AG08396 (cell line): ENCODE results near the gene PRICKLE1.

ENCODE experiments used
- DNase-seq: peaks from one replicate; pipeline ENCODE4 v3.0.0; 2012; ENCODE audit warnings: low spot score, mixed read lengths

PRICKLE1 gene

GRCh38 chr12:42450248-42450647, 139.3 kb downstream of the PRICKLE1 start:
- no peak for DNase-seq

DNA sequence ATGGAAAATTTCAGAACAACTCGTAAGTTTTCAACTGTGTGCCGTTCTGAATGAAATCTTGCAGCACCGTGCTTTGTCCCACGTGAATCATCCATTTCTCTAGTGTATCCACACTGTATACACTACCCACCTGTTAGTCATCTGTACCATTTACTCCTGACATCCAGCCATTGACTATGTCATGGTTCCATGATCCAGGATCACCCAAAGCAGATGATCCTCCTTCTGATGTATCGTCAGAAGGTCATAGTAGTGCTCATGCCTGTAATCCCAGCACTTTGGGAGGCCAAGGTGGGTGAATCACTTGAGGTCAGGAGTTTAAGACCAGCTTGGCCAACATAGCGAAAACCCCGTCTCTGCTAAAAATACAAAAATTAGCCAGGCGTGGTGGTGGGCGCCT, 140.7 kb downstream of the PRICKLE1 start:
- DNase-seq = no peak

GRCh38 chr12:42447371-42447786, 142.2 kb downstream of the PRICKLE1 start:
- DNase-seq = no peak

- no peak for DNase-seq
Observed at GRCh38 chr12:42446761-42447160, 142.8 kb downstream of the PRICKLE1 start.

GRCh38 chr12:42445891-42446290, 143.7 kb downstream of the PRICKLE1 start:
- no peak for DNase-seq

- no peak for DNase-seq
Observed at GRCh38 chr12:42444192-42444943, 145.2 kb downstream of the PRICKLE1 start.

GRCh38 chr12:42442888-42443287, 146.7 kb downstream of the PRICKLE1 start:
- DNase-seq = no peak

- no peak for DNase-seq
Observed at GRCh38 chr12:42442311-42442759, 147.2 kb downstream of the PRICKLE1 start.

GRCh38 chr12:42440608-42441007, 148.9 kb downstream of the PRICKLE1 start:
- DNase-seq = no peak

DNA sequence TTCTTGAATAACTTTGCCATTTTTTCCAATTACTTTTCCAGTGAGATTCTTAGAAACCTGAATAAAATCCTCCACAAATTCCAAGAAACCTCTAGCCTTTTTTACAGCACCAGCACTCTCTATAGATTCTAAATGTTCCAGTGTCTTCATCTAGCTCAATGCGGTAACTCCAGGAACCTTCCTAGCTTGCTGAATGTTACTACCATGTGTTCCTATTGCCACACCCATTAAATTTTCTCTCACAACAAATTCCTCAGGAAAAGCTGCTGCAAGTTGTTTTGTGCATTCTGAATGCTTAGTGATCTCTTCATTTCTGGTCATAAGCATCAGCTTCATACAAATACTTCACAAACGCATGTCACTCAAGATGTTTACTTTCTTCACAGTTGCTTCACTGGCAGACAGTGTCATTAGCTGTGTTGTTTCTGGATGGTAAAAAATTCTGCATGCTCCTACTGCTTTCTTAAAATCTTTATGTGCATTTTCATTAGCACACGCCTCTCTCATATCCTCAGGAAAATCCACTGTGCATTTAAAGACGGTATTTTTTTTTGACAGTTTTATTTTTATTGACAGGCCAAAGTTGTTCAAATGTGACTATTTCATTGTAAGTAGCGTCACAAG, 156.9 kb downstream of the PRICKLE1 start:
- no peak for DNase-seq

DNA sequence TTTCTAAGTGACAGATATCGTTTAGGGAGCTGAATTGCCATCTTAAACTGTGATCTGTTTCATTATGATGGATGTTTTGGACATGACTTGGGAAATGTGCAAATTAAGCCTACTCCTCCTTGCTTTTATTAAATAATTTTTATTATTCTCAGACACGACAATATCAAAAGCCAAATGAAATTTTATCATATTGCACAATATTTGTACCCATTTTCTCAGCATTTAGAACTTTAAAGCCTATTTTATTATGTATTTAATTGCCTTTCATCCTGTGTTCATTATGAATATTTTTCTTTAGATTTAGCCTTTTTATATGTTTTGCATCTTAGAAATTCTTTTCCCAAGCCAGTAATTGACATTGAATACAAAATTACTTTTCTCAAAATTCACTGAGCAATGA, 160.7 kb downstream of the PRICKLE1 start:
- no peak for DNase-seq

DNA sequence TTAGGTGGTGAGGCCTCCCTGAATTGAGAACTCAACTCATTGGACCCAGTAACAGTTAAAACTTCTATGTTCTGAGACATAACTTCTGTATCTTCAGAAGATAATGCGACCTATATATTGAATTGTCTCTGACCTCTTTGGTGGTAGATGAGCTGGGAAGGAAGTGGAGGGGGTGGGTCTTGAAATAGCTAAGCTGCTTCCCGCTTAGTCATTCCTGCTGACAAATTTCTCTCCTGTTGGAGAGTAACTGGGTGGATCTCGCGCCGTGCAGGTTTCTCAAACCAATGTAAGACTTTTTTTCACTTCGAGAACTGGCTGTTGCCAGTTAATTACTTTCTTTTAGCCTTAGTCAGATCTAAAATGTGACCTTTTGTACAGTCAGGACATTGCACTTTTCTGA, 162.8 kb downstream of the PRICKLE1 start:
- no peak for DNase-seq

DNA sequence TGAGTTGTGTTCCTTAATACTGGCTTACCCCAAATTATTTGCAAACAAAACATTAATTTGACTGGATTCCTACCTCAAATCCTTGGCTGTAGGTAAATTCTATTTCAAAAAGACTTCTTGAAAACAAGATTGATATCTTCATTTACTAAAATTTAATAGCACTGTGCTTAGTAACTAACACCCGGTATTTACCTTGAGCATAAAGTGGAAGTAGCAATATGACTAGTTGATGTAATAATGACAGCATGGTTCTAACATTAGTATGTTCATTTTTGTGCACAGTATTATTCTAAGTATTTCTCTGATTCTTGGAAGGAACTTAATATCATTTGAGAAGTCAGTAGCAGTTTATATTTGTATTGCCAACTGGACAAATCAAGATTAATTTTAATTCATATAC, 166.8 kb downstream of the PRICKLE1 start:
- DNase-seq = no peak

- peak; percentile 40 for DNase-seq
Observed at GRCh38 chr12:42421844-42422779, 167.4 kb downstream of the PRICKLE1 start.

DNA sequence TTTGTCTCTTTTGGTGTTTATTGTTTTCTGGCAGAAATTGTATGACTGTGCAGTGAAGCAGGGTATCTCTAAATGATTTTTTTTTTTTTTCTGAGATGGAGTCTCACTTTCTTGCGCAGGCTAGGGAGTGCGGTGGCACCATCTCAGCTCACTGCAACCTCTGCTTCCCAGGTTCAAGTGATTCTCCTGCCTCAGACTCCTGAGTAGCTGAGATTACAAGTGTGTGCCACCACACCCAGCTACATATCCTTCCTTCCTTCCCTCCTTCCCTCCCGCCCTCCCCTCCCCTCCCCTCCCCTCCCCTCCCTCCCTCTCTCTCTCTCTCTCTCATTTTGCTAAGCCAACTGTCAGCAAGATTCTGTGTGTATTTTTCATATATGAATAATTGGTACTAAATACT, 169.2 kb downstream of the PRICKLE1 start:
- no peak for DNase-seq

DNA sequence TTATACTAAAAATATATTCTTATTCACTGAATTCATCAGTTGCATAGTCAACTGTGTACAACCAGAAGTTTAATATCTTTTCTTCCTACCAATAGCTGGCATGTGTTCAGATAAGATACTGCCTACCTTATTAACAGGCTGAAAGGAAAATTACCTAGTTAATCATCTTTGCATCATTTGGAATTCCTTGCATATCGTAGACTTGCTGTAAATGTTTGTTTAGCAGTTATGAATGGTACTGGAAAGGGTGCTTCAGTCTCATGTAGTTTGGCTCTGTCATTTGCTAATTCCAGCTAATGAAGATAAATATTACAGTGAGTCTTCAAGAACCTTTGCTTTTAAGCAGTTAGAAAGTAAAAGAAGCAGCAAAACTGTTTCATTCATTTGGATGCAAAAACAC, 179.2 kb downstream of the PRICKLE1 start:
- DNase-seq = no peak

GRCh38 chr12:42409471-42409870, 180.1 kb downstream of the PRICKLE1 start:
- DNase-seq = no peak

DNA sequence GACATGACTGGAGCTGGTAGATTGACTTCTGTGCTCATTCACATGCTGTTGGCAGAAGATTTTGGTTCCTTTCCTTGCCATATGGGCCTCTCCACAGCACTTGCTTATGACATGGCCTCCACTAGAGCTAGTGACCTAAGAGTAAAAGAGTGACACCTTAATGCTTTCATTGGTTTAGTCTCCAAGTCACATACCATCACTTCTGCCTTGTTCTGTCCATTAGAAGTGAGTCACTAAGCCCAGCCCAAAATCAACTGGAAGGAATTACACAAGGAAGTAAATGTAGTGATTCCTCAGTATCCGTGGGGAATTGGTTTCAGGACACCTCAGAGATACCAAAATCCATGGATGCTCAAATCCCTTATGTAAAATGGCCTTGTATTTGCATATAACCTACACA, 182.2 kb downstream of the PRICKLE1 start:
- DNase-seq = peak; percentile 3
